Measurements from ENCODE around the gene CLOCK.
"Not testable (repeated sequence)": the region's sequence is repeated elsewhere in the genome, so short reads cannot be mapped to it uniquely, and the experiment has no call there.

The CLOCK gene, protein sequence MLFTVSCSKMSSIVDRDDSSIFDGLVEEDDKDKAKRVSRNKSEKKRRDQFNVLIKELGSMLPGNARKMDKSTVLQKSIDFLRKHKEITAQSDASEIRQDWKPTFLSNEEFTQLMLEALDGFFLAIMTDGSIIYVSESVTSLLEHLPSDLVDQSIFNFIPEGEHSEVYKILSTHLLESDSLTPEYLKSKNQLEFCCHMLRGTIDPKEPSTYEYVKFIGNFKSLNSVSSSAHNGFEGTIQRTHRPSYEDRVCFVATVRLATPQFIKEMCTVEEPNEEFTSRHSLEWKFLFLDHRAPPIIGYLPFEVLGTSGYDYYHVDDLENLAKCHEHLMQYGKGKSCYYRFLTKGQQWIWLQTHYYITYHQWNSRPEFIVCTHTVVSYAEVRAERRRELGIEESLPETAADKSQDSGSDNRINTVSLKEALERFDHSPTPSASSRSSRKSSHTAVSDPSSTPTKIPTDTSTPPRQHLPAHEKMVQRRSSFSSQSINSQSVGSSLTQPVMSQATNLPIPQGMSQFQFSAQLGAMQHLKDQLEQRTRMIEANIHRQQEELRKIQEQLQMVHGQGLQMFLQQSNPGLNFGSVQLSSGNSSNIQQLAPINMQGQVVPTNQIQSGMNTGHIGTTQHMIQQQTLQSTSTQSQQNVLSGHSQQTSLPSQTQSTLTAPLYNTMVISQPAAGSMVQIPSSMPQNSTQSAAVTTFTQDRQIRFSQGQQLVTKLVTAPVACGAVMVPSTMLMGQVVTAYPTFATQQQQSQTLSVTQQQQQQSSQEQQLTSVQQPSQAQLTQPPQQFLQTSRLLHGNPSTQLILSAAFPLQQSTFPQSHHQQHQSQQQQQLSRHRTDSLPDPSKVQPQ

DNA sequence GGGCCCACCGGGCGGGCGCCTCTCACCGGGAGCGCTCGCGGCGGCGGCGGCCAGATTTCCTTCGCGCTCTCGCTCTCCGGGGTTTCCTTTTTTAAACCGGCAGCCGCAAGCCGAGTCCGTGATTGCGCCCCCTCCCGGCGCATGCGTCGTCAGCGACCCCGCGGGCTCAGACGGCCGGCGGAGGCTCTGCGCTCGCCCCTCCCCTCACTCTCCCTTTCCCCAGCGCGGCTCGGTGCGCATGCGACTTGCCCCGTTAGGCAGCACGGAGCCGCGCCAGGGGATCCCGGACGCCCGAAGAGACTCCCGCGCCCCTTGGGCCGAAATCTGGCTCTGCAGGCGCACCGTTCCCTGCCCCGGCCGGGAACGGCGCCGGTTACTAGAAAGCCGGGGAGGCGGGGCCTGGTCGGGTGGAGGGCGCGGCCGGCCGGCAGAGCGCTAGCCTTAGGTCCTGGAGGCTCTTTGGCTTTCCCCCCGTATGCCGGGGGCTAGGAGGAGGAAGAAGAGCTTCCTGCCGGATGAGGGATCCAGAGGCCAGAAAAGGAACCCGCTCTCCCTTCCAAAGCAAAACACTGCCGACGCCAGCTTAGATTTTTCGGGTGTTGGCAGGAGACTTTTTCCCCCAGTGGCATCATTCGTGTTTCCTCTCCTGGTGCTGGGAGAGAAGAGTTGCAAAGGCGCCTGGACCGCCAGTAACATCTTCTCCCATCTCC lies at the start of gene CLOCK:
Gene CLOCK (minus strand): TSS at position 154 of the 710 bp plus-strand sequence. CDS start 64,124 bp downstream, outside the sequence.
- ChIA-PET POLR2A (interaction anchor here (0.7 kb wide), 1 partner anchor 37 kb away, joined by 3 read pairs; no protein-coding TSS in a partner anchor), CTCF (interaction anchor here (1.1 to 2.0 kb wide), 4 partner anchors 12 to 48 kb away, joined by 3 to 15 read pairs (median 4); no protein-coding TSS in a partner anchor)
- TF ChIP-seq, protein P1, sequence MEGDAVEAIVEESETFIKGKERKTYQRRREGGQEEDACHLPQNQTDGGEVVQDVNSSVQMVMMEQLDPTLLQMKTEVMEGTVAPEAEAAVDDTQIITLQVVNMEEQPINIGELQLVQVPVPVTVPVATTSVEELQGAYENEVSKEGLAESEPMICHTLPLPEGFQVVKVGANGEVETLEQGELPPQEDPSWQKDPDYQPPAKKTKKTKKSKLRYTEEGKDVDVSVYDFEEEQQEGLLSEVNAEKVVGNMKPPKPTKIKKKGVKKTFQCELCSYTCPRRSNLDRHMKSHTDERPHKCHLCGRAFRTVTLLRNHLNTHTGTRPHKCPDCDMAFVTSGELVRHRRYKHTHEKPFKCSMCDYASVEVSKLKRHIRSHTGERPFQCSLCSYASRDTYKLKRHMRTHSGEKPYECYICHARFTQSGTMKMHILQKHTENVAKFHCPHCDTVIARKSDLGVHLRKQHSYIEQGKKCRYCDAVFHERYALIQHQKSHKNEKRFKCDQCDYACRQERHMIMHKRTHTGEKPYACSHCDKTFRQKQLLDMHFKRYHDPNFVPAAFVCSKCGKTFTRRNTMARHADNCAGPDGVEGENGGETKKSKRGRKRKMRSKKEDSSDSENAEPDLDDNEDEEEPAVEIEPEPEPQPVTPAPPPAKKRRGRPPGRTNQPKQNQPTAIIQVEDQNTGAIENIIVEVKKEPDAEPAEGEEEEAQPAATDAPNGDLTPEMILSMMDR (IDR thresholded peaks at IDR 0.05; ENCODE audit: control extremely low read depth, extremely low read depth, low read depth, missing control alignments) = peak; percentile 23
- DNase-seq (ENCODE audit: extremely low spot score) = peak; percentile 87

DNA sequence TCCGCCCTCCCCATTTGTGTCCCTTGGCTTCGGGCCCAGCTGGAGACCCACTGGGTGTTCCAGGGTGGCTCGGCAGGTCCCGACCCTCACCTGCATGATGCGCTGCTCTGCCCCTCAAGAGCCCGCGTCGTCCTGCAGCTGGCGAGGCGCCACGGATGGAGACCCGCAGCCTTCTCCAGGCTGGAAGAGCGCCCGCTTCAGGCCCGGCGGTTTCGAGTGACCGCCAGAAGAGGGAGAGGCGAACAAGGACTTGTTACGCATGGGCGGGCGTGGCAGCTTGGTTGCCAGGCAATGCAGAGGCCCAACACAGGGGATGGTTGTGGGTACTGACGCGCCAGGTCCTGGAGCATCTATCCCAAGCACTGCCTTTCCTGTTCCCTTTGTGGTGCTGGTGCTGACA lies 45.3 kb upstream of the CLOCK start, which contains the start of gene PDCL2:
Gene PDCL2 (minus strand): TSS at position 232 of the 400 bp plus-strand sequence. CDS start 136 bp downstream, at position 96.
- POLR2A ChIA-PET = no interaction called here
- DNase-seq (ENCODE audit: extremely low spot score) = no peak
- TF ChIP-seq, protein P1 (IDR thresholded peaks at IDR 0.05; ENCODE audit: control extremely low read depth, extremely low read depth, low read depth, missing control alignments) = no peak
- CTCF ChIA-PET = no interaction called here

DNA sequence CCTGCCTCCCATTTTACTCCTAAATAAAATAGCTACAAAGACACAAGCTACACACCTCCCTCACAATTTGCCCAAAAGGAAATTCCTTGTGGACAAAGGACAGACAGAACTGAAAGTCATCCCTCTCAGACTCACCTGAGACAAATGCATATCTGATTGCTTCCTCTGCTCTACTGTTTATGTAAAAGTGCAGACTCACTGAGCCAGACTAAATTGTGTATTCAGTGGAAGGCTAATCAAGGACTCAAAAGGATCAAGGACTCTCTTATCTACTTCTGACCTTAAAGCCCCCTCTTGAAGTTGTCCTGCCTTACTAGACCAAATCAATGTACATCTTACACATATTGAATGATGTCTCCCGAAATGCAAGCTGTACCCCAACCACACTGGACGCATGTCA lies 41.5 kb upstream of the CLOCK start:
- DNase-seq (ENCODE audit: extremely low spot score) = no peak
- TF ChIP-seq, protein P1 (IDR thresholded peaks at IDR 0.05; ENCODE audit: control extremely low read depth, extremely low read depth, low read depth, missing control alignments) = no peak
- CTCF ChIA-PET = no interaction called here
- POLR2A ChIA-PET = no interaction called here

DNA sequence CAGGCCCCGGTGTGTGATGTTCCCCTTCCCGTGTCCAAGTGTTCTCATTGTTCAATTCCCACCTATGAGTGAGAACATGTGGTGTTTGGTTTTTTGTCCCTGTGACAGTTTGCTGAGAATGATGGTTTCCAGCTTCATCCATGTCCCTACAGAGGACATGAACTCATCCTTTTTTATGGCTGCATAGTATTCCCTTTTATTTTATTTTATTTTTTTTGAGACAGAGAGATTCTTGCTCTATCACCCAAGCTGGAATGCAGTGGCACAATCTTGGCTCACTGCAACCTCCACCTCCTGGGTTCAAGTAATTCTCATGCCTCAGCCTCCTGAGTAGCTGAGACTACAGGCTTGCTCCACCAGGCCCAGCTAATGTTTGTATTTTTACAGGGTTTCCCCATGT lies 36.1 kb upstream of the CLOCK start:
- DNase-seq (ENCODE audit: extremely low spot score); CTCF ChIA-PET; POLR2A ChIA-PET: not testable (repeated sequence)

DNA sequence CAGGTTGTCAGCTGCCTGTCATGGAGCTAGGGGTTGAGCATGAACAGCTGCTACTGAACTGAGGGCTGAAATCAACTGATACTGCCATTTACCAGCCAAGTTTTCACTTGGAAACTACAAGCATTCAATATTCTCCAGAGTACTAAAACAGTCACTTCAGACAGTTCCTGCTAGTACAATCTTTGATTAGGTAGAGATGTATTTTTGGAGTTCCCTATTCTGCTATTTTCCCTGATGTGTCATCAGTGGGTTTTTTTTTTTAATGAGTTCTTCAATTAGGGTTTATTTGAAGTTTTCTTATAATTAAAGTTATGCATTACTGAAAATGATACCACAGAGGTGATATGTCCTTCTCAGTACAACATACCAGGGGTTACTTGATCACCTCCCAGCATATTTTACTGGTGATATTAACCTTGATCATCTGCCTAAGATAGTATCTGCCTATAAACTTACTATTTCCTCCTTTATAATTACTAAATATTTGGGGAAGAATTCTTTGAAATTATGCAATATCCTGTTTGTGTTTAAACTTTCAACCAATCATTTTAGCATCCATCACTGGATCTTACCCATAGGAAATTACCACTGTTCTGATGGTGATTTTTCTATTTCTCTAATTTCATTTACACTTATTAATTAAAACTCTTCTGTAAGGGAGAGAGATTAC lies 31.8 kb upstream of the CLOCK start:
- no peak for DNase-seq (ENCODE audit: extremely low spot score)
- TF ChIP-seq, protein P1 (IDR thresholded peaks at IDR 0.05; ENCODE audit: control extremely low read depth, extremely low read depth, low read depth, missing control alignments) = no peak
- ChIA-PET CTCF (no interaction called here), POLR2A (no interaction called here)

DNA sequence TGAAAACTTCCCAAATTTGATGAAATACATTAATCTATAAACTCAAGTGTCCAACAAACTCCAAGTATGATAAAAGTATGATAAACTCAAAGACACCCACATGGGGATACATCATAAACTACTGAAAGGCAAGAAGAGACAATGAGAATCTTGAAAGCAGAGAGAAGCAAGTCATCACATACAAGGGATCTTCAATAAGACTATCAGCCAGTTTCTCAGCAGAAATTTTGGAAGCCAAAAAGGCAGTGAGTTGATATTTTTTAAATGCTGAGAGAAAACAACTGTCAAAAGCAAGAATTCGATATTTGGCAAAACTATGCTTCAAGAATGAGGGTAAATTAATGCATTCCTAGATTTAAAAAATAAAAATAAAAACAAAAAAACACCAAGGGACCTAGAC lies 28.8 kb upstream of the CLOCK start:
- ChIA-PET CTCF (no interaction called here), POLR2A (no interaction called here)
- no peak for DNase-seq (ENCODE audit: extremely low spot score)
- TF ChIP-seq, protein P1 (IDR thresholded peaks at IDR 0.05; ENCODE audit: control extremely low read depth, extremely low read depth, low read depth, missing control alignments) = no peak
